ENCODE measurements around the gene ANO4.

DNA sequence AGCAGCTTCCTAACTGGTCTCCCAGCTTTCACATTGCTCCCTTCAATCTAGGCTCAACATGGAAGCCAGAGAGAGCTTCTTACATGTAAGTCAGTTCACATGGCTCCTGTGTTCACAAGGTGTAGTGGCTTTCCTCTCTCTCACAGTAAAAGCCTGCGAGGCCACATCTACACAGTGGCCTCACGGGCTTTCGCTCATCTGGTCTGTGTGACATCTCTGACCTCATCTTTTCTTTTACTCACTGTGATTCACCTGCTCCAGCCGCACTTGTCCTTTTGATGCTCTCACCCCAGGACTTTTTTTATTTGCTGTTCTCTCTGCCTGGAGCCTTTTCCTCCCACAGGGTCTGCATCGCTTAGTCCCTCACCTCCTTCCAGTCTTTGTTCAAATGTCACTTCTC, 293.3 kb downstream of the ANO4 start:
- TF ChIP-seq, protein P1, sequence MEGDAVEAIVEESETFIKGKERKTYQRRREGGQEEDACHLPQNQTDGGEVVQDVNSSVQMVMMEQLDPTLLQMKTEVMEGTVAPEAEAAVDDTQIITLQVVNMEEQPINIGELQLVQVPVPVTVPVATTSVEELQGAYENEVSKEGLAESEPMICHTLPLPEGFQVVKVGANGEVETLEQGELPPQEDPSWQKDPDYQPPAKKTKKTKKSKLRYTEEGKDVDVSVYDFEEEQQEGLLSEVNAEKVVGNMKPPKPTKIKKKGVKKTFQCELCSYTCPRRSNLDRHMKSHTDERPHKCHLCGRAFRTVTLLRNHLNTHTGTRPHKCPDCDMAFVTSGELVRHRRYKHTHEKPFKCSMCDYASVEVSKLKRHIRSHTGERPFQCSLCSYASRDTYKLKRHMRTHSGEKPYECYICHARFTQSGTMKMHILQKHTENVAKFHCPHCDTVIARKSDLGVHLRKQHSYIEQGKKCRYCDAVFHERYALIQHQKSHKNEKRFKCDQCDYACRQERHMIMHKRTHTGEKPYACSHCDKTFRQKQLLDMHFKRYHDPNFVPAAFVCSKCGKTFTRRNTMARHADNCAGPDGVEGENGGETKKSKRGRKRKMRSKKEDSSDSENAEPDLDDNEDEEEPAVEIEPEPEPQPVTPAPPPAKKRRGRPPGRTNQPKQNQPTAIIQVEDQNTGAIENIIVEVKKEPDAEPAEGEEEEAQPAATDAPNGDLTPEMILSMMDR (IDR thresholded peaks at IDR 0.05): no peak
- TF ChIP-seq EZH2 (IDR thresholded peaks at IDR 0.05; ENCODE audit: borderline replicate concordance, insufficient read depth, low read depth, low read length, poor library complexity, severe bottlenecking): no peak

Data from B cell (primary cell).